H4 (cell line): ENCODE data around the gene S100A3. TPM values are rescaled to one million over a fixed set of nuclear protein-coding genes. Genes with fewer than 3 reads are reported as not detected.
A peak's percentile ranks its signal among the peaks of the same experiment; 100 is the strongest.
"Not testable (repeated sequence)": the region's sequence is repeated elsewhere in the genome, so short reads cannot be mapped to it uniquely, and the experiment has no call there.

Experiments used
- DNase-seq: peaks from one replicate; pipeline ENCODE4 v3.0.0-alpha.2; 2015; ENCODE audit warnings: low spot score
- total RNA-seq: library from RNA; depleted of rRNA; stranded (reverse); fragments of >200 nt; shearing (Covaris generic); gene quantifications from 2 replicates; pipeline ENCODE4 v1.2.3, GENCODE V29; 2014

S100A3 gene
- total RNA-seq, 1 experiment from 2014 or later = 5.3 TPM

- DNase-seq = no peak
Observed at GRCh38 chr1:153569465-153569864, 20.4 kb upstream of the S100A3 start.

- peak; percentile 85 for DNase-seq
Observed at GRCh38 chr1:153568367-153569099, 19.5 kb upstream of the S100A3 start.

DNA sequence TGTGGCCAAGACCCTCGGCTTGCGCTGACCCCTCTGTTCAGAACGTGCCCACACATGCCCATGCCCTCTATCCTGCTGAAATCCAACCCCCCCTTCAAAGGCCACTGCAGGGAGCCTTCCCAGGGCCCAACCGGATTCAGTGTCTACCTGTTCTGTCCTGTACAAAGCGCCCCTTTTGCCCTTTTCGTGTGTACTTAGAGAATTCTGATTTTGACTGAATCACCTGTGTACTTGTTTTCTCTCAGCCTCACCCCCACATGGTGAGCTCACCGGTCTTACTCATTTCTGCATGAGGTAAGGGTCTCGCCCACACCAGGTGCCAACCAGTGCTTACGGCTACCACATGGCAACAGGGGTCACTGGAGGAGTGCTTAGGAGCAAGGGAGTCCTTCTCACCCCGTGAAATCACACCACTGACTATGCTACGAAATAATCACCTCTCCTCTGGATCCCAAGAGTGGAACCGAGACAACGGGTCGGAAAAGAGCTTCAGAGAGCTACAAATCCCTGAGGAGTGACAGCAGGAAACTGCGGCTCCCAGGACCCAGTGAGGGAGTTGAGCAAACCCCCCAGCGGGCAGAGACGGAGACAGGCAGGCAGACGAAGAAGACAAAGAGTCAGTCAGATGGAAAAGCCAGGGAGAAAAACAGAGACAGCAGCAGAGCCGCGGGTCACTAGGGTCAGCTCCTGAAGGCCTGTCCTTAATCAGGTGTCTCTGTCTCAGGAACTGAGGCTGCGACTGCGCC lies 18.7 kb upstream of the S100A3 start:
- DNase-seq = peak; percentile 41

GRCh38 chr1:153566414-153567371 lies 17.6 kb upstream of the S100A3 start:
- DNase-seq = peak; percentile 99

GRCh38 chr1:153565529-153566374 lies 16.7 kb upstream of the S100A3 start, which contains the start of gene S100A2:
TSS of gene S100A2 (minus strand) at chr1:153565844. CDS start at chr1:153563877, 1,967 bp downstream.
- peak; percentile 95 for DNase-seq

- DNase-seq = no peak
Observed at GRCh38 chr1:153563991-153564390, 14.9 kb upstream of the S100A3 start.

DNA sequence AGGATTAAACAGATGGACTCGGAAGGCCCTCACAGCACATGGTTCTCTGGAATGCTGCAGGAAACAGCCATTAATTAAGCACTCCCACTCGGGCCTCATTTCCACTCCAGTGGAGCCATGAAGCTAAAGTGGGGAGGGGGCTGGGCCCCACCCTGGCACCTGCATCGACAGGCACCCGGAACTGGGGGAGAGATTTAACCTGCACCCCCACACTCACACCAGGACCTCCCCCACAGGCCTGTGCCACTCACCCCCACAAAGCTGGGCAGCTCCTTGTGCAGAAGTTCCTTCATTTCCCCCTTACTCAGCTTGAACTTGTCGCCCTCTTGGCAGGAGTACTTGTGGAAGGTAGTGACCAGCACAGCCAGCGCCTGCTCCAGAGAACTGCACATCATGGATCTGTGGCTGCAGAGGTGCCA lies 14.4 kb upstream of the S100A3 start:
- no peak for DNase-seq

DNA sequence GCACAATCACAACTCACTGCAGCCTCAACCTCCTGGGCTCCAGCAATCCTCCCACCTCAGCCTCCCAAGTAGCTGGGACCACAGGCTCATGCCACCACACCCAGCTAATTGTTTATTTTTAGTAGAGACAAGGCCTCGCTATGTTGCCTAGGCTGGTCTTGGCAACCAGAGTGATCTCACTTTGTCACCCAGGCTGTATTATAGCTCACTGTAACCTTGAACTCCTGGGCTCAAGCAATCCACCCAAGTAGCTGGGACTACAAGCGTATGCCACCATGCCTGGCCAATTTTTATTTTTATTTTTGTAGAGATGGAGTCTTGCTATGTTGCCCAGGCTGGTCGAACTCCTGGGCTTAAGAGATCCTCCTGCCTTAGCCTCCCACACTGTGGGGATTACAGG lies 13.0 kb upstream of the S100A3 start:
- DNase-seq = not testable (repeated sequence)

- DNase-seq = no peak
Observed at GRCh38 chr1:153561466-153561985, 12.5 kb upstream of the S100A3 start.

GRCh38 chr1:153560771-153561465 lies 11.9 kb upstream of the S100A3 start:
- no peak for DNase-seq

DNA sequence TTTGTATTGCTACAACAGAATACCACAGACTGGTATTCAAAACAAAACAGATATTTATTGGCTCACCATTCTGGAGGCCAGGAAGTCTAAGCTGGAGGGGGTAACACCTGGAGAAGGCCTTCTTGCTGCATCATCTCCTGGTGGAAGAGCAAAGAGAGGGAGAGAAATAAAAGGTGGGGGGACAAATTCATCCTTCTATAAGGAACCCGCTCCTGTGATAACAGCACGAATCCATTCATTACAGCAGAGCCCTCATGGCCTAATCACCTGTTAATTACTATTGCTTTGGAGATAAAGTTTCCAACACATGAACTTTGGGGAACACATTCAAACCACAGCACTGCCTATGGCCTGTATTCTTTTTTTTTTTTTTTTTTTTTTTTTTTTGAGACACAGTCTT lies 11.2 kb upstream of the S100A3 start:
- DNase-seq = no peak

DNA sequence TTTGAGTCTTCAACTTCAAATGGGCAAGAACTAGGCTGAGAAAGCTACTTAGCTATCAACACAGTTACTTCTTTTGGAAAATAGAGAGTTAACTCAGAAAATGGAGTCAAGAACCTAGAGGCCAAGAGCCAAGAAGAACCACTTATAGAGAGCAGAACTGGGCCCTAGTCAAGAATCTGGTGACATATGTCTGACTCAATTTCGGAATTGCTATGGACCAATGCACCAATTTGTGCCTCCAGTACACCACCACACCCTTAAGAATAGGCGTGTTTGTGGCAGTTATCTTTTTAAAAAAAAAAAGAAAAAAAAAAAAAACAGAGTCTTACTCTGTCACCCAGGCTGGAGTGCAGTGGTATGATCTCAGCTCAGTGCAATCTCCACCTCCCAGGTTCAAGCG lies 8.8 kb upstream of the S100A3 start:
- no peak for DNase-seq

- DNase-seq = no peak
Observed at GRCh38 chr1:153556348-153556747, 7.3 kb upstream of the S100A3 start.

GRCh38 chr1:153553830-153554541 lies 4.9 kb upstream of the S100A3 start:
- no peak for DNase-seq

GRCh38 chr1:153553096-153553495 lies 4.0 kb upstream of the S100A3 start:
- no peak for DNase-seq

DNA sequence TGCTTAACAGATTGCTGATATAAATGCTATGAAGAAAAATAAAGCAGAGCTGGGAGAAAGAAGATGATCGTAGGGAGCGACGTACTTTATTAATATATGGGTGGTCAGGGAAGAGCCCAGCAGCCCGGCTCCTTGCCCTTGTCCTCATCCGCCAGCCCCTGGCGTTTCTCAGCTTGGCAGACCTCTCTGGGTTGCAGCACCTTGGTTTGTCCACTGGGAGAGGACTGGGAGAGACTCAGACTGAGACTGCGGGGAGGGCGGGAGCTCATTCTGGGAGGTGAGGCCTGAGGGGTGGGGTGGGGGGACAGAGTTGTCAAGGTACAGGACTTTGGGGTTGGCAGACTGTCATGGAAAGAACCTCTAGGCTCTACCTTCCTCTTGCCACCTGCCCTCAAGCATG lies 3.3 kb upstream of the S100A3 start:
- no peak for DNase-seq

GRCh38 chr1:153550827-153551500 lies 1.9 kb upstream of the S100A3 start:
- no peak for DNase-seq

GRCh38 chr1:153550398-153550758 lies 1.3 kb upstream of the S100A3 start:
- DNase-seq = no peak
